RCC 7860 (cell line): ENCODE results near the gene IGLON5.

Source experiments
- DNase-seq: peaks from one replicate; pipeline ENCODE4 v3.0.0-alpha.2; 2015; ENCODE audit warnings: low spot score
- FAIRE-seq: peaks from 2 replicates; lab custom pipeline; 2012; peaks lifted over from hg19 to GRCh38; lab: Jason Lieb, UNC

IGLON5 gene

DNA sequence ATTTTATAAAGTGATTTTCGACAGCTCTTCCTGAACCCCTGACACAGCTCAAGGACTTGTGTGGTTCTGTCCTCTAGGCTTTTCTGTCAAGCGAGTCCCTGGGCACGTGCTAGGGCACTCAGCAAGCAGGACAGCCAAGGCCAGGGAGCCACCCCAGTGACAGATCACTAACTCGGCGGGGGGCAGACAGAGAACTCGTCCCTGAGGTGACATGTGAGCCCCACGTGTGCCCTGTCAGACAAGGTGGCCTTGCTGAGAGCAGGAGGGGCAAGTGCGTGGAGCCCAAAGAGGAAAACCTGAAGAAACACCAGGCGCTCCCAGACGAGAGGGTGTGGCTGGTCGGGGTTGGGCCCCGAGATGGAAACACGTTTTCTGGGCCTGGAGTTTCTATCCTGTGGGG is 49.8 kb downstream of the IGLON5 start:
- no peak for DNase-seq
- no peak for FAIRE-seq

GRCh38 chr19:51364200-51365106 is 53.0 kb downstream of the IGLON5 start:
- no peak for DNase-seq
- no peak for FAIRE-seq

DNA sequence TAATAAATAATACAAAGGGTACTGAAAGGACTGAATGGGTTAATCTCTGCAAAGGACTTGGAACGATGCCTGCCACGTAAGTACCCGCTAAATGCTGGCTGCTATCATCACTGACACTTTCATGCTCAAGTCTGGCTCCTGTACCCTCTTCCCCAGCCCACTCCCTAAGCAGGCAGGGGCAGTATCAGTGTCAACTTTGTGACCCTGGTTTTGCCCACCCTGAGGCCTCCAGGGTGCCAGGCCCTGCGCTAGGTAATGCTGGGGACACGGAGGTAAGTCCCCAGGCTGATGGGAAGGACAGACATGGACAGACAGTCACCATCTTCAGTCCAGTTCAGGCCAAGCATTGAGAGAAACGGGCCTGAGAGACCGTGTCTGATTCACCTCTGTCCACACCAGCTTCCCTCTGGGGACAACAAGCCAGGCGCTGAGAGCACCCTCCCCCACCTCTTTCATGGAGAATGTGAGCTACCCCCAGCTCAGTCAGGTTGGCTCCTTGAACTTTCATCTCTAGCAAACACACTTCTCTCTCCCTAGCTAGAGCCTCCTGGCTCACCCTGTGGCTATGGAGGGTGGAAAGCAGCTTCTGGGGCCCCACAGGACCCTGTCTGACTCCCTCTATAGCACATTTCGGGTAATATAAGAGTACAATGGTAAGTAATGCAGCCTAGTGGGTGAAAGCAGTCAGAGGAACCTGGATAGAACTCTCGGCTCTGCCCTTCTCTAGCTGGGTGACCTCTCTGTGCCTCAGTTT is 53.9 kb downstream of the IGLON5 start:
- DNase-seq, result peak; percentile 42

DNA sequence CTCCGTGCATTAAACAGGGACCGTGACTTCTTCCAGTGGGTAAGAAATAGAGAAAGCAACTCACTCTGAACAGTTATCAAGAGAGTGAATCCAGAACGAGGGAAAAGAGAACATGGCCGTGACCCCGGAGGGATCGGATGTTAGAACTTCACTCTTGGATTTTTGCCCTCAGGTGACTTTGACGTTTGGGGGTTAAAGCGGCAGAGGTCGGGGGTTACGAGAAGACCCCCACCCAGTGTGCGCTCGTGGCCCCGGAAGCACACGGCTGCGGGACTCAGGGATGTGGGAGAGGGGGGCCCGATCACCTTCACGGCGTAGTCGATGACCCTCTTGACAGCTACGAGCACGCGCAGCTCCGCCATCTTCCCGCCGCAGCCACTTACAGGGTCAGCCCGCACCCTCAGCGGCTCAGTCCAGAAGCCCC is 54.5 kb downstream of the IGLON5 start, which contains the start of gene ETFB:
ETFB (minus strand) TSS at position 424 of the 424 bp plus-strand sequence; CDS start at position 362, 62 bp downstream.
- FAIRE-seq (no peak), DNase-seq (no peak)

More for the DNA sequence above, 53.9 kb downstream of the IGLON5 start:
- no peak for FAIRE-seq

DNA sequence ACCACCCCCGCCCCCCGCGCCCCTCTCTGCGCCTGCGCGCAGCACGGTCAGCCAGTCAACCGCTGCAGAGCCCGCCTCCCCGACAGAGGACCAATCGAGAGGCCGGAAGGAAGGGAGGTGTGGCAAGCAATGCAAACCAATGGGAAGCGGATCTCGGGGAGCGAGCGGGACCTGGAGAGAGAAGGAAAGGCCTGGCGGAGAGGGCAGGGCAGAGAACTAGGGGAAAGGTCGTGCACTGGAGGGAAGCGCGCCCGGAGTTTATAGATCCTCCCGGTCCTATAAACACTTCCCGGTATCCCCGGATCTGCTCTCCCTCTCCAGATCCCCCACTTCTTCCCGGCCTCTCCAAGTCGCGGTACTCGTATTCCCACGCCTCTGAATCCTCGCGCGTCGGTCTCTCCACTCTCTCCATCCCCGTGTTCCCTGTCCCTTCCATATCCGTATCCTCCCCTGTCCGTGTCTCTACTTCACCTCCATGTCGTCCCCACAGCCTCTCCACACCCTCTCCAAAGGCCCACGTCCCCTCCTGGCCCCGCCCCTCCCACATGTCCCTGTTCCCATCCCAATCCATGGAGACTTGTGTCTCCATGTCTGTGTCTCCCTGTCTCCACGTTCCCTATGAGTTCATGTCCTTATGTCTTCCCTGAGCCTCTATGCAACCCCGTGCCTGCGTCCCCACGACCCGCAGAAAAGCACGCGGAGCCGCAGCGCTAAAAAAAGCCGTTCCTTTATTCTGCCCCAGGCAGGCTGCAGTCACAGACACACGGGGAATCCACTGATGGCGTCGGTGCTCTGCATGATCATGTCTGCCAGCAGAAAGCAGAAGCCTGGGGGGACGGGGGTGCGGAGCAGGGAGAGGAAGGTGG is 55.2 kb downstream of the IGLON5 start:
- peak; percentile 93 for DNase-seq
- FAIRE-seq, result peak; percentile 43

DNA sequence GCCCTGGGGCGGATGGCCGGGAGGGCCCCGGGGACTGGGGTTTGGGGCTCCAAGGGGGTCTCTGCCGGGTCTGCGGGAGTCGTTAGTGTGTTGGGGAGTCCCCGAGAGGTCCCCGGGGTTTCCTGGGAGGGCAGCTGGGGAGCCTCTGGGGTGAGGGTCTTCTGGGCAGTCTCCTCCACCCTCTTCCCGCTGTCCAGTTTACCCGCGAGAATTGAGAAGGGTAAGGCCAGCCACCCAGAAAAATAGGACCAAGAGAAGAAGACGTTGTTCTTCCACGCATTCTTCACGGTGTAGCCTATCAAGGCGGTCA is 55.8 kb downstream of the IGLON5 start:
- FAIRE-seq (no peak), DNase-seq (no peak)

DNA sequence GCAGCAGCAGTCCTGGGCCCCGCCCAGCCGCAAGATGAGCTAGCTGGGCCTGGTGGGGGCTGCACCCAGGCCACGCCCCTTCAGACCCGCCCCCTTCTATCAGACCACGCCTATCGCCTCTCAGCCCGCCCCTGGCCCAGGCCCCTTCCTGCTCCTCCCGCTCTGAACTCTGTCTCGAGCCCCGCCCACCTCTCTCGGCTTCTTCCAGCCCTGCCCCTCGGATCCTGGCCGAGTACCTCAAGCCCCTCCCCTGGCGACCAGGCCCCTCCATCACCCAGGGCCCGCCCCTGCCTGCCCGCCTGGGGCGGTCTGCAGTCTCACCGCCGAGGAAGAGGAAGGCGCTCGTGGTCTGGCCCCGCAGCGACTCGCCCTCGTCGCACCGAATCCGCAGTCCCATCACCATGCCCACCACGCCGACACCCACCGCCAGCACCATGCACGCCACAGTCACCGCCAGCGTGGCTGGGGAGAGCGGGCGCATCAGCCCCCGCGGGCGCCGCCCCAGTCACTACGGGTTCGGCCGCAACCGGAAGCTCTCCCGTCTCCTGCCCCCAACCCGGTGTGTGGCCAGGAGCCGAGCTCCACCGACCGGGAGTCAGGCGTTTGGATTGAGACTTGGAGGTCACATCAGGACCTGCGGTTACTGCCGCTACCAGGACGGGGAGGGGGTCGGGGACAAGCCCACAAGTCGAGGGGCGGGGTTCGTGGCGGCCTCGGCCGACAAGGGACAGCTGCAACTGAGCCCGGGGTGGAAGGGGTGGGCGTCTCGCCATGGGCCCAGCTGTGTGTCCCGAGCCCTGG is 56.3 kb downstream of the IGLON5 start:
- DNase-seq, result peak; percentile 94
- FAIRE-seq, result peak; percentile 87

DNA sequence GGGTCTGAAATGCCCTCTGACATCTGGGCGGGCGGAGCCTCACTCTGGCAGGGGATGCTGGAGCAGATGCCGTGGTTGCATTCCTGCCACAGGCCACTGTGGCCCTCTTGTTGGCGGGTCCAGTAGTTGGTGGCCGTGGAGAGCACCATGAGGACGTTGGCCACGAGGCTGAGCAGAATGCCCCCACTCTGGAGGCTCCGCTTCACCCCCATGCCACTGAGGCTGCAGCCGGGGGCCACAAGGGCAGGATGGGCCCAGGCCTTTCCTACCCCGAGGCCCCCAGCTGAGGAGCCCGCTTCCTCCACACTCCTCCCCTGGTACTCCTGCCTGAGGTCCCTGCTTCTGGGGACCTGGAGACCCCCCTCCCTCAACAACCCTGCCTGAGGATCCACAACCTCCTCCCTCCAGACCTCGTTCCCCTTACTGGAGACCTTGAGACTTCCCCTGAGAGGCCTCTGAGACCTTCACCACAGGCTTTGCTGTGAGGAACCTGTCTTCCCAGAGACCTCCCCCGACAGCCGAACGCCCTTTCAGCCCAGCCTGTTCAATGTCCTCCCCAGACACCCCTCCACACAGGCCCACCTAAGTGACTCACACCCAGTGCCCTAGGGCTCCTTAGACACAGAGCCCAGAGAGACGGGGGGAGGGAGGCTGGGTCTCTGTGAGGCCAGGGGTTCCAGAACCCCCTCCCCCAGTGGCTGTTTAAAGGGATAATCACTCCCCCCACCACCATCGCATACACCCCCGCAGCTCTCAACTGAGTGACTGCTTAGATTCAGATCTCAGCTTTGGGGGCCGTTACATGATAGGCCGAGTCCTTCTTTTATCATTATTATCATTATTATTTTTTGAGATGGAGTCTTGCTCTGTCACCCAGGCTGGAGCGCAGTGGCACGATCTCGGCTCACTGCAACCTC is 57.2 kb downstream of the IGLON5 start, which contains the start of gene CLDND2:
CLDND2 (minus strand) TSS at position 638 of the 917 bp plus-strand sequence; CDS start at position 212, 426 bp downstream.
- no peak for FAIRE-seq

GRCh38 chr19:51370230-51370629 is 58.8 kb downstream of the IGLON5 start:
- DNase-seq, result no peak
- no peak for FAIRE-seq

More for the DNA sequence above, 57.2 kb downstream of the IGLON5 start, which contains the start of gene CLDND2:
- no peak for DNase-seq

DNA sequence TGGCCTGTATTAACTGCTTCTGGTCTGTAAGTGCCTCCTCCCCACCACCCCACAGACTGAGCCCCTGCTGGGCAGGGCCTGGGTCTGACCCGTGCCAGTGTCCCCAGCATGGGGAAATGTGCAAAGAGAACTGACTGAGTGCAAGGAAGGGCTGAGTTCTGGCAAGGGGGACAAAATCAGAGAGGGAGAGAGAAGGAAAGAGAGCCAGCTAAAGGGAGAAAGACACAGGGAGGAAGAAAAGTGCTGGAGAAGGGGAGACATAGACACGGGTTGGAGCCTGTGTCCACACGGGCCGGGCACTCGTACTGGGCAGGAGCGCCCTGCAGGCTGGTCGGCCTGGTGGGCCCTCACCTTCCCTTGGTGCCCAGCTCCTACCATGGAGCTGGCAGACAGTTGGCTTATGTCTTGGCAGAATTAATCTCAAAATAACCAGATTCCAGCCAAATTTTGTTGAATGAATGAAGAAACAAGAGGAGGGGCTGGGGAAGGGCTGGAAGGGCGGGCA is 59.8 kb downstream of the IGLON5 start:
- no peak for FAIRE-seq
- no peak for DNase-seq

DNA sequence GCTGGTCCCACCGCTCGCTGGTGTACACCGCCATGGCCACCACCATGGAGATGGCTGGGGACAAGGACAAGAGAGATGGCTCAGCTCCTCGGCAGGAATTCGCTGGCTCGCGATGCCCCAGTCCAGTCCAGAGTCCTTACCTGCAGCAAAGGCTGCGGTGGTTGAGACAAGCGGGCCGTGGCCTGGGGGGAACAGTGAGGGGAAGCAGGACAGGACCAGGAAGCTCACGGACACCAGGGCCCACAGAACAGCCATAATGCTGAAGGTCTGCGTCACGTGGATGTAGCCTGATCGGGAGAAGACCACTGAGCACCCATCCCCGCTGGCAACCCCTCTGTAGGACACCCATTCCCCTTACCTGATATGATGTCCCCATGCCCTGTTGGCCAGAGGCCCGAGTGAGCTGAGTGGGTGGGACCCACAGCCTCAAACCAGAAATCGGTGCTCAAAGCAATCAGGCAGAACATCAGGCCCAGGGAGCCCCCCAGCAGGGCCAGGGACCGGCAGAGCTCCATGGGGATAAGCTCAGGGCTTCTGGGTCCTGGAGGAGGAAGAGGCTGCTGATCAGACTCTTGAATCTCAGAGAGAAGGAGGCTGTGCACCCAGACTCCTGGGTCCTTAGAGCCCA is 60.7 kb downstream of the IGLON5 start:
- no peak for FAIRE-seq

DNA sequence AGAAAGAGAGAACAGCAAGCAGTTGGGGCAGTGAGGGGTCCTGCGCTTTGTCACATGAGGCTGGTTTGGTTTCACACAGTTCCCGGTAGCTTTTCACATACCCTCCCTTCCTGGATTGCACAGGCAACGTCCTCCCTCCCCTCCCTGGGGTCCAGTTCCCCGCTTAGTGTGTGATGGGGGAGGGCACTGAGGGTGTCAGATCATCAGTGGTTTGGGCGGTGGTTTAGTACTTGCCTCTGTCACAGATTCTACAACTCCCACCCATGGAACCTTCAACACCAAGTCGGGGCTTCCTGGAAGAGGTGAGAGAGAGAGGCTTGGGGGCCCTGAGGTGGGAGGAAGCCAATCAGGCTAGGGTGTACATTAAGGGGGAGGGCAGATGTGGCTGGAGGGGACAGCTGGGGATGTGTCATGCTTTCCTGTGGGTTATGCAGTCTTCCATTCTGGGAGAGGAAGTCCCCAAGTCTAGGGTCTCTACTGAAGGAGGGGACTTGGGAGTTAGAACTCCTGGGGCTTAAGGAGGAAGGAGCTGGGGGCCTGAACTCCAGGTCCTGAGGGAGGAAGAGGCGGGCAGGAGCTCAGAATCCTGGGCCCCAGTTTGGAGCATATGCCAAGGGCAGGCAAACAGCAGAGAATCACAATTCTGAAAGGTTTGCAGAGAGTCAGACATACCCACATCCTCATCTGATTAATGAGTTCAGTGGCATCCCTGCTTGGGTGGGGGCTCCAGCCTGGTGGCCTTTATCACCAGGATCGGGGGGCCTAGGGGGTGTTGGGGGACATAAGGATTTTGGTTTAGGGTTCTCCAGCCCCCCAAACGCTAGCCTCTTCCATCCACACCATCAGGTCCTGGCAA is 61.4 kb downstream of the IGLON5 start, which contains the start of gene NKG7:
NKG7 (minus strand) TSS at position 6 of the 856 bp plus-strand sequence. CDS start 119 bp downstream, outside the sequence.
- no peak for DNase-seq
- FAIRE-seq, result no peak

More for the DNA sequence above, 60.7 kb downstream of the IGLON5 start:
- no peak for DNase-seq

GRCh38 chr19:51375504-51376221 is 64.2 kb downstream of the IGLON5 start:
- no peak for FAIRE-seq
- no peak for DNase-seq

DNA sequence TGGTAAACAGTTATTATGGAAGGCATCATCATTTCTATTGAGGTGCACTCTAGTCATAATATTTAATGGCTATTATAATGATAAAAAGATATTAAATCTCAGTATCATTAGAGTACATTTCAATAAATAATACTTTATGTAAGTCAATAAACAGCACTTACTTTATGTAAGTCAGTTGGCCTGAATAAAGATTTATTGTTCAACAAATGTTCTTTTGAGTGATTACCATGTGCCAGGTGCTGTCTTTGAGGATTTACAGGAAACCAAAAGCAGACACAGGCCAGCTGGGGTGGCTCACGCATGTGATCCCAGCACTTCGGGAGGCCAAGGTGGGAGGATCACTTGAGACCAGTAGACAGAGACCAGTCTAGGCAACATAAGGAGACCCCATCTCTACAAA is 66.0 kb downstream of the IGLON5 start:
- DNase-seq, result no peak
- FAIRE-seq, result no peak

DNA sequence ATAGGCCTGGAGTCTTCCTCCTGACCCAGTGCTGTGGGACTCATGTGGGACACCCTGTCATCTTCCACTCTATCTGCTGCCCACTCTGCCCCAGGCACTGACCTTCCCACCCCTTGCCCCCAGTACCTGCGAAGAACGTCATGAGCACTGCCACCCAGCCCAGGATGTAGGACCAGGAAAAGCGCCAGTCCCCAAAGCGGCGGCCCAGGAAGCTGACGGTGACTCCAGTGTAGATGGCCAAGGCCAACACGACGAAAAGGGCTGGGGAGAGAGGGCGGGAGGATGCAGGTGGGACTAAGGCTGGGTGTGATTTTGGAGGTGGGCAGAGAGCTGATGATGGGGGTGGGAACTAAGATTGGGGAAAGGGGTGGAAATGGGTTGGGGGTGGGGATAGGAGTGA is 68.9 kb downstream of the IGLON5 start:
- no peak for DNase-seq
- FAIRE-seq, result no peak
